MM.1S (cell line): ENCODE results near the gene PPFIA2.

ENCODE experiments used
- DNase-seq: peaks from one replicate; pipeline ENCODE4 v3.0.0-alpha.2; 2015
- H2AFZ ChIP-seq: fragments of 300-600 bp; sonication (generic); 2 replicates; pipeline ENCODE4 v1.6.0; 2016; ENCODE audit warnings: antibody characterized with exemption, low read length
- H3F3A ChIP-seq: fragments of 300-600 bp; sonication (generic); 2 replicates; pipeline ENCODE4 v1.6.1; 2016; ENCODE audit warnings: mild to moderate bottlenecking, antibody characterized with exemption, low read length, moderate library complexity, mixed read lengths; ENCODE audit not compliant: insufficient read depth
- H3K27ac ChIP-seq: fragments of 300-600 bp; sonication (generic); 2 replicates; pipeline ENCODE4 v1.5.1; 2016; ENCODE audit warnings: mild to moderate bottlenecking, low read length
- H3K27me3 ChIP-seq: fragments of 300-600 bp; sonication (generic); replicated peaks from 2 replicates; pipeline ENCODE4 v1.6.0; 2016; ENCODE audit warnings: low read length; ENCODE audit not compliant: insufficient read depth
- H3K36me3 ChIP-seq: fragments of 300-600 bp; sonication (generic); replicated peaks from 2 replicates; pipeline ENCODE4 v1.6.1; 2016; ENCODE audit warnings: mild to moderate bottlenecking, low read length, mixed read lengths; ENCODE audit not compliant: insufficient read depth
- H3K4me1 ChIP-seq: fragments of 300-600 bp; sonication (generic); 2 replicates; pipeline ENCODE4 v1.6.1; 2016; ENCODE audit warnings: low read length, mixed read lengths
- H3K4me2 ChIP-seq: fragments of 300-600 bp; sonication (generic); 2 replicates; pipeline ENCODE4 v1.6.0; 2016; ENCODE audit warnings: low read depth, low read length
- H3K4me3 ChIP-seq: fragments of 300-600 bp; sonication (generic); 2 replicates; pipeline ENCODE4 v1.5.1; 2016; ENCODE audit warnings: low read length, mixed read lengths
- H3K79me2 ChIP-seq: fragments of 300-600 bp; sonication (generic); 2 replicates; pipeline ENCODE4 v1.6.1; 2016; ENCODE audit warnings: mixed run types, low read length, mixed read lengths
- H3K9ac ChIP-seq: fragments of 300-600 bp; sonication (generic); 2 replicates; pipeline ENCODE4 v1.6.1; 2016; ENCODE audit warnings: low read length, mixed read lengths
- H3K9me2 ChIP-seq: fragments of 300-600 bp; sonication (generic); replicated peaks from 2 replicates; pipeline ENCODE4 v1.6.1; 2016; ENCODE audit warnings: mild to moderate bottlenecking, low read length, mixed read lengths; ENCODE audit not compliant: insufficient read depth
- H3K9me3 ChIP-seq: fragments of 300-600 bp; sonication (generic); replicated peaks from 2 replicates; pipeline ENCODE4 v1.6.1; 2016; ENCODE audit warnings: mild to moderate bottlenecking, low read length, mixed read lengths; ENCODE audit not compliant: insufficient read depth
- H4K20me1 ChIP-seq: fragments of 300-600 bp; sonication (generic); 2 replicates; pipeline ENCODE4 v1.6.1; 2016; ENCODE audit warnings: mild to moderate bottlenecking, low read length, moderate library complexity, mixed read lengths; ENCODE audit not compliant: insufficient read depth
- CTCF ChIP-seq: fragments of 300-600 bp; sonication (generic); IDR thresholded peaks from 2 replicates; pipeline ENCODE4 v1.5.1; 2016; ENCODE audit warnings: antibody characterized with exemption, low read length, mixed read lengths
- EZH2 ChIP-seq: fragments of 300-600 bp; sonication (generic); optimal IDR thresholded peaks from 2 replicates; pipeline ENCODE3; 2017; ENCODE audit warnings: low read depth, mild to moderate bottlenecking, antibody characterized with exemption, low read length, mixed read lengths
- EZH2phosphoT487 ChIP-seq: fragments of 300-600 bp; sonication (generic); IDR thresholded peaks from 2 replicates; pipeline ENCODE4 v1.6.1; 2018; ENCODE audit warnings: antibody characterized with exemption, low read length

The PPFIA2 gene

GRCh38 chr12:81644503-81644902, 114.6 kb downstream of the PPFIA2 start:
- Histone ChIP-seq H3K4me3 (no peak overlapping the region), H3K79me2 (no peaks in the 10 kb centered on the region), H2AFZ (no peak overlapping the region), H4K20me1 (no peaks in the 10 kb centered on the region), H3K9me3 (no peaks in the 10 kb centered on the region), H3K27me3 (no peaks in the 10 kb centered on the region), H3K4me2 (no peak overlapping the region), H3K9me2 (no peaks in the 10 kb centered on the region), H3K4me1 (no peaks in the 10 kb centered on the region), H3K9ac (no peak overlapping the region), H3K36me3 (no peaks in the 10 kb centered on the region), H3K27ac (no peak overlapping the region), H3F3A (no peaks in the 10 kb centered on the region)
- peak; percentile 52 for DNase-seq
- no peak for TF ChIP-seq EZH2phosphoT487
- TF ChIP-seq CTCF = peak; percentile 44
- TF ChIP-seq EZH2 = no peak

GRCh38 chr12:81639196-81639595, 120.0 kb downstream of the PPFIA2 start:
- no peaks in the 10 kb centered on the region for H3K79me2 ChIP-seq
- DNase-seq = no peak
- no peaks in the 10 kb centered on the region for H3K36me3 ChIP-seq
- H4K20me1 ChIP-seq = no peaks in the 10 kb centered on the region
- no peak overlapping the region for H3K4me2 ChIP-seq
- no peak overlapping the region for H3K9ac ChIP-seq
- H3K4me3 ChIP-seq = no peak overlapping the region
- no peaks in the 10 kb centered on the region for H3K9me3 ChIP-seq
- H3F3A ChIP-seq = no peaks in the 10 kb centered on the region
- H2AFZ ChIP-seq = no peak overlapping the region
- H3K4me1 ChIP-seq = no peaks in the 10 kb centered on the region
- no peaks in the 10 kb centered on the region for H3K9me2 ChIP-seq
- no peaks in the 10 kb centered on the region for H3K27me3 ChIP-seq
- no peak for TF ChIP-seq CTCF
- TF ChIP-seq EZH2 = no peak
- TF ChIP-seq EZH2phosphoT487 = no peak
- no peak overlapping the region for H3K27ac ChIP-seq

GRCh38 chr12:81633127-81633526, 126.0 kb downstream of the PPFIA2 start:
- H4K20me1 ChIP-seq = no peaks in the 10 kb centered on the region
- H3K4me2 ChIP-seq = no peak overlapping the region
- H3K9me2 ChIP-seq = no peaks in the 10 kb centered on the region
- no peak overlapping the region for H3K27ac ChIP-seq
- H3F3A ChIP-seq = no peaks in the 10 kb centered on the region
- no peaks in the 10 kb centered on the region for H3K79me2 ChIP-seq
- no peaks in the 10 kb centered on the region for H3K9me3 ChIP-seq
- no peaks in the 10 kb centered on the region for H3K27me3 ChIP-seq
- no peak overlapping the region for H3K9ac ChIP-seq
- TF ChIP-seq EZH2phosphoT487 (no peak), CTCF (no peak), EZH2 (no peak)
- H3K36me3 ChIP-seq = no peaks in the 10 kb centered on the region
- DNase-seq = no peak
- no peaks in the 10 kb centered on the region for H3K4me1 ChIP-seq
- no peak overlapping the region for H3K4me3 ChIP-seq
- no peak overlapping the region for H2AFZ ChIP-seq
